PFSK-1 (cell line): Measurements from ENCODE around the gene ADAMTS14.

Experiments used
- FOXP2 ChIP-seq: optimal IDR thresholded peaks from 2 replicates; pipeline ENCODE3; 2011; ENCODE audit warnings: borderline replicate concordance, control low read depth, inconsistent platforms; ENCODE audit not compliant: insufficient read depth; ENCODE audit errors: extremely low read length, extremely low read depth
- POLR2AphosphoS5 ChIP-seq: IDR thresholded peaks from 2 replicates; pipeline ENCODE4 v1.6.1; 2012; ENCODE audit warnings: low read depth, mild to moderate bottlenecking, control low read depth, low read length, moderate library complexity
- SIN3A ChIP-seq: IDR thresholded peaks from 2 replicates; pipeline ENCODE4 v1.6.1; 2012; ENCODE audit warnings: mild to moderate bottlenecking, low read length, moderate library complexity, borderline replicate concordance; ENCODE audit not compliant: insufficient read depth
- TAF1 ChIP-seq: IDR thresholded peaks from 2 replicates; pipeline ENCODE4 v1.6.1; 2012; ENCODE audit warnings: low read length, control low read depth, borderline replicate concordance; ENCODE audit not compliant: insufficient read depth
- TF ChIP-seq, protein P1 (sequence below), 2 experiments: IDR thresholded peaks; 2 replicates each; pipeline versions ENCODE4 v1.6.1 to v1.8.0; 2011 to 2012; ENCODE audit warnings: low read depth in 2 of 2, low read length in 2 of 2, control low read depth in 1 of 2, inconsistent platforms in 1 of 2, mild to moderate bottlenecking in 1 of 2, moderate library complexity in 1 of 2; ENCODE audit not compliant: insufficient read depth in 1 of 2

ADAMTS14 gene

DNA sequence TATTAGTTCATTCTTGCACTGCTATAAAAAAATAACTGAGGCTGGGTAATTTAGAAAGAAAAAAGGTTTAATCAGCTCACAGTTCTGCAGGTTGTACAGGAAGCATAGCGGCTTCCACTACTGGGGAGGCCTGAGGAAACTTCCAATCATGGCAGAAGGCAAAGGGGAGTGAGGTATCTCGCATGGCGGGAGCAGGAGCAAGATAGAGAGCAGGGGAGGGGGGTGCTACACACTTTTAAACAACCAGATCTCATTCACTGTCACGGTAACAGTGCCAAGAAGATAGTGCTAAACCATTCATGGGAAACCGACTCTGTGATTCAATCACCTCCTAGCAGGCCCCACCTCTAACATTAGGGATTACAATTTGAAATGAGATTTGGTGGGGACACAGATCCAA lies 11.6 kb downstream of the ADAMTS14 start:
- TF ChIP-seq, protein P1, sequence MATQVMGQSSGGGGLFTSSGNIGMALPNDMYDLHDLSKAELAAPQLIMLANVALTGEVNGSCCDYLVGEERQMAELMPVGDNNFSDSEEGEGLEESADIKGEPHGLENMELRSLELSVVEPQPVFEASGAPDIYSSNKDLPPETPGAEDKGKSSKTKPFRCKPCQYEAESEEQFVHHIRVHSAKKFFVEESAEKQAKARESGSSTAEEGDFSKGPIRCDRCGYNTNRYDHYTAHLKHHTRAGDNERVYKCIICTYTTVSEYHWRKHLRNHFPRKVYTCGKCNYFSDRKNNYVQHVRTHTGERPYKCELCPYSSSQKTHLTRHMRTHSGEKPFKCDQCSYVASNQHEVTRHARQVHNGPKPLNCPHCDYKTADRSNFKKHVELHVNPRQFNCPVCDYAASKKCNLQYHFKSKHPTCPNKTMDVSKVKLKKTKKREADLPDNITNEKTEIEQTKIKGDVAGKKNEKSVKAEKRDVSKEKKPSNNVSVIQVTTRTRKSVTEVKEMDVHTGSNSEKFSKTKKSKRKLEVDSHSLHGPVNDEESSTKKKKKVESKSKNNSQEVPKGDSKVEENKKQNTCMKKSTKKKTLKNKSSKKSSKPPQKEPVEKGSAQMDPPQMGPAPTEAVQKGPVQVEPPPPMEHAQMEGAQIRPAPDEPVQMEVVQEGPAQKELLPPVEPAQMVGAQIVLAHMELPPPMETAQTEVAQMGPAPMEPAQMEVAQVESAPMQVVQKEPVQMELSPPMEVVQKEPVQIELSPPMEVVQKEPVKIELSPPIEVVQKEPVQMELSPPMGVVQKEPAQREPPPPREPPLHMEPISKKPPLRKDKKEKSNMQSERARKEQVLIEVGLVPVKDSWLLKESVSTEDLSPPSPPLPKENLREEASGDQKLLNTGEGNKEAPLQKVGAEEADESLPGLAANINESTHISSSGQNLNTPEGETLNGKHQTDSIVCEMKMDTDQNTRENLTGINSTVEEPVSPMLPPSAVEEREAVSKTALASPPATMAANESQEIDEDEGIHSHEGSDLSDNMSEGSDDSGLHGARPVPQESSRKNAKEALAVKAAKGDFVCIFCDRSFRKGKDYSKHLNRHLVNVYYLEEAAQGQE (IDR thresholded peaks at IDR 0.05; ENCODE audit: insufficient read depth in 1 of 2, low read depth in 2 of 2, low read length in 2 of 2): no peak
- no peak for TF ChIP-seq POLR2AphosphoS5
- TF ChIP-seq TAF1: no peak
- no peak for TF ChIP-seq SIN3A
- no peak for TF ChIP-seq FOXP2

DNA sequence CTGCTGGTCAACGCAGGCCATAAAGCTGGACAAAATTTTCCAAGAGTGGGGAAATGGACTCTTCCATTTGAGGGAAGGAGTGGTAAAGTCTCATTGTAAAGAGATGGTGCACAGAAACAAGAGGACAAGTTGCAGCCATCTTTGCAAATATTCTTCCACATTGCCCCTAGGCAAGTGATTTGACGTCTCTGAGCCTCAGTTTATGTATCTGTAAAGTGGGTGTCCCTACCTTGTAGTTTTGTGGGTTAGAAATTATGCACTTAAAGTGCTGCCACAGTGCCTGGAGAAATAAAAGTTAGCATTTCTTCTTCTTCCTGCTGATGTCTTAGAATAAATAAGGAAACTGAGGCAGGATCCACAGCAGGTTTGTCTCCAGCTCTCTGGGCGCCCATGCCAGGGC lies 12.1 kb downstream of the ADAMTS14 start:
- TF ChIP-seq, protein P1 (IDR thresholded peaks at IDR 0.05; ENCODE audit: insufficient read depth in 1 of 2, low read depth in 2 of 2, low read length in 2 of 2): no peak
- TF ChIP-seq FOXP2 (no peak), TAF1 (no peak), POLR2AphosphoS5 (no peak), SIN3A (no peak)

DNA sequence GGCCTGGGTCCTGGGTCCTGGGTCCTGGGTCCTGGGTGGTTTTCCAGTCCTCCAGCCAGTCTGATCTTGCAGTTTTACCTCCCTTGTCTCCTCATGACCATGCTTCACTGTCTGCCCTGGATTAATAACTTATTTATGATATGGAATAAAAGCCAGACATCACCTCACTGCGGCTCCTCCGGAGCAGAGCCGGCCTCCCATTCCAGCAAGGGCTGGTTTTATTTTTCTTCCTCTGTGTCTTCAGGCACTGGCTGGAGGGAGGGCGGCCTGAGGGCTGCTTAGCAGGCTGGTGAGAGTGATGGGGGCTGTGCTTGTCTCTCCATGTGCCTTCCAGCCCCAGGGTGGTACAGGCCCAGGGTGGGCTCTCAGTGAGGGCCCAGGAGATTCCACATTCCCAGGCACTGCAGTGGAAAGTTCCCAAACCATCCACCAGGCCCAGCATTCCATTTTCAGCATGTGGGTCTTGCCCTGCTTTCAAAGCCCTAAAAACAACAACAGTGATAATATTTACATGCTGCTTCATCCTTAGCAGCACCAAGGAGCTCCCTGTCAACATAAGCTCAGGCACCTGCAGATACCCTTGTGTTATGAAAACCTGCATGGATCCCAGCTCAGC lies 12.6 kb downstream of the ADAMTS14 start:
- TF ChIP-seq FOXP2: no peak

DNA sequence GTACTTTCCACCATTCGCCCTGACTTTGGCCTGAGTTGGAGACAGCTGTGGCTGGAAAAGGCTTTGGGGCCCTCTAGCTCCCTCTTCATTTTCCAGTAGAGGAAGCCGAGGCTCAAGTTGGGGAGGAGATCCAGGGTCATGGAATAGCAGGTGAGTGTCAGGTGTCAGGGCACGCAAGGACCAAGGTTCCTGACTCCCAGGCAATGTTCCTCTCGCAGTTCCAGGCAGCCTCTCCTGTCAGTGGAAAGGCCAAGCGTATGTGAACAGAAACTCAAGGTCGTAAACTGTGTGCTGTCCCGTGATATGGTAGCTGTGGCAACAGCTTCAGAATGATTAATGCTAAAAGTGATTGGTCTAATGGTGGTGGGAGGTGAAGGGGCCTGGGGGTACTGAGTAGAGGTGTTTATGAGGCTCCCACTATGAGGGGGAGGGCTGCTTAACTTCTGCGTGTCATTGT lies 13.2 kb downstream of the ADAMTS14 start:
- TF ChIP-seq, protein P1 (IDR thresholded peaks at IDR 0.05; ENCODE audit: insufficient read depth in 1 of 2, low read depth in 2 of 2, low read length in 2 of 2): no peak
- TF ChIP-seq SIN3A: no peak
- no peak for TF ChIP-seq FOXP2
- no peak for TF ChIP-seq TAF1
- no peak for TF ChIP-seq POLR2AphosphoS5

DNA sequence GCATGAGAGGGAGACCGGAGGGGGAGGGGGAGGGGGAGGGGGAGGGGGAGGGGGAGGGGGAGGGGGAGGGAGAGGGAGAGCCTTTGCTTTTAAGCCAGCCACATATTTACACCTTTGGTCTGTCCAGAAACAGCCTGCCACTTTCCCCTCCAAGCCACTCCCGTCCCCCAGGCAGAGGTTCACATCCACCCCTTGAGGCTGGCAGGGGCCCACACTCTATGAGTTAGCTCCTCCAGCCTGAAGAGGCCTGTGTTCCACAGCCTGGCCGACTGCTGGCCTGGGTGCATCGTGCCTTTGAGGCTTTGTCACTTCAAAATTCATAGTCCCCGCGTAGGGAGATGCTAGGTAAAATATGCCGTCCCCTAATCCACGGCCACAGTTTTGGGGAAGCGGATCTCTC lies 16.5 kb downstream of the ADAMTS14 start:
- TF ChIP-seq POLR2AphosphoS5: no peak
- no peak for TF ChIP-seq SIN3A
- TF ChIP-seq TAF1: no peak
- no peak for TF ChIP-seq FOXP2
- TF ChIP-seq, protein P1 (IDR thresholded peaks at IDR 0.05; ENCODE audit: insufficient read depth in 1 of 2, low read depth in 2 of 2, low read length in 2 of 2): no peak
